Smooth muscle cell (in vitro differentiated cells): Measurements from ENCODE around the gene CERKL. TPM values are rescaled to one million over a fixed set of nuclear protein-coding genes. Genes with fewer than 3 reads are reported as not detected.
A peak's percentile ranks its signal among the peaks of the same experiment; 100 is the strongest.

Source experiments
- DNase-seq: peaks from one replicate; lab custom pipeline; 2025; ENCODE audit not compliant: unreplicated experiment; lab: John Stamatoyannopoulos, UW
- H2AFZ ChIP-seq: fragments of 200-600 bp; sonication (generic); 2 replicates; pipeline ENCODE4 v1.6.0; 2016; ENCODE audit warnings: antibody characterized with exemption, low read depth, mild to moderate bottlenecking
- H3F3A ChIP-seq: fragments of 200-600 bp; sonication (generic); 2 replicates; pipeline ENCODE4 v1.6.0; 2017; ENCODE audit warnings: antibody characterized with exemption, low read depth
- H3K27ac ChIP-seq: fragments of 200-600 bp; sonication (generic); 2 replicates; pipeline ENCODE4 v1.5.1; 2016; ENCODE audit warnings: low read depth, mild to moderate bottlenecking
- H3K27me3 ChIP-seq: fragments of 200-600 bp; sonication (generic); 2 replicates; pipeline ENCODE4 v1.6.1; 2016; ENCODE audit warnings: low read depth, mild to moderate bottlenecking
- H3K36me3 ChIP-seq: fragments of 200-600 bp; sonication (generic); 2 replicates; pipeline ENCODE4 v1.5.1; 2016; ENCODE audit warnings: low read depth
- H3K4me1 ChIP-seq: fragments of 200-600 bp; sonication (generic); 2 replicates; pipeline ENCODE4 v1.5.1; 2016; ENCODE audit warnings: low read depth
- H3K4me2 ChIP-seq: fragments of 200-600 bp; sonication (generic); 2 replicates; pipeline ENCODE4 v1.6.0; 2016; ENCODE audit warnings: mild to moderate bottlenecking
- H3K4me3 ChIP-seq: fragments of 200-600 bp; sonication (generic); 2 replicates; pipeline ENCODE4 v1.5.1; 2016; ENCODE audit warnings: mild to moderate bottlenecking
- H3K79me2 ChIP-seq: fragments of 200-600 bp; sonication (generic); 2 replicates; pipeline ENCODE4 v1.6.0; 2016; ENCODE audit warnings: low read depth, mild to moderate bottlenecking
- H3K9ac ChIP-seq: fragments of 200-600 bp; sonication (generic); 2 replicates; pipeline ENCODE4 v1.6.0; 2016; ENCODE audit warnings: low read depth
- H3K9me3 ChIP-seq: fragments of 200-600 bp; sonication (generic); replicated peaks from 2 replicates; pipeline ENCODE4 v1.5.1; 2016; ENCODE audit warnings: low read depth
- H4K20me1 ChIP-seq: fragments of 200-600 bp; sonication (generic); 2 replicates; pipeline ENCODE4 v1.6.0; 2016; ENCODE audit warnings: low read depth
- WGBS: methylation state at CpG from one replicate; pipeline ENCODE4 v1.1.7; 2016; ENCODE audit warnings: low lambda C conversion rate; 5-methylcytosine and 5-hydroxymethylcytosine counted together
- polyA plus RNA-seq: library from polyadenylated mRNA; unstranded; fragments of >200 nt; fragmentation: Nextera tagmentation; extraction: Ambion mirVana; gene quantifications from 2 replicates; pipeline ENCODE4 v1.2.1, GENCODE V29; 2016
- total RNA-seq: library from RNA; depleted of rRNA; stranded (reverse); fragments of >200 nt; gene quantifications from 2 replicates; pipeline ENCODE4 v1.2.3, GENCODE V29; 2014
- TF ChIP-seq, protein P1 (sequence below): fragments of 200-600 bp; sonication (generic); IDR thresholded peaks from 2 replicates; pipeline ENCODE4 v1.5.1; 2017; ENCODE audit warnings: borderline replicate concordance, mild to moderate bottlenecking, antibody characterized with exemption; ENCODE audit not compliant: insufficient read depth, poor library complexity, severe bottlenecking

The CERKL gene
- total and polyA plus RNA-seq, 2 experiments from 2014 or later, result 1.4 TPM; not detected in 1

DNA sequence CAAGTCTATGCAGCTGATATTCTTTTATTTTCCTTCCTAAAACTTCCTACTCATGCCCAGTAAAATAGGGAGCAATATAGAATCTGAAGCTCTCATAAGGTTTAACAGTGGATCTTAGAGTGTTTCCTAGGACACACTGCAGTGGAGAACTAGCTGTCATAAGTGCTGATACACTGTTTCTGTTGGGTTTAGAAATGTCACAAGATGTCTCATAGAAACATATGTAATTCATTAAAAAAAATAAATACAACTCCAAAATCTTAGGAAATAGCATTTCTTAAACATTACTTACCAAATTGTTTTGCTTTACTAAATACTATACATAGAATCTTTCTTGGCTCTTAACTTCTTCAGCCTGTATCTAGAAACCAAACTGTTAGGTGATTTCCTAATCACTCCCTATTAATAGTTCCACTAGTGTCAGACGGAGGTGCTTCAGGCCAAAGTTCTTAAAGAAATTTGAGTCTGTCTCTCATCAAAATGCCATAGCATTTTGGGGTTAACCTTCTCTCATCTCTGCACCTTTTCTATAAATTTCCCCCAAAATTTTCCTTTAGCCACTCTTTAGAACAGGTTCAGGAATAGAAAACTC, 93.7 kb downstream of the CERKL start:
- no peak overlapping the region for H3K27ac ChIP-seq
- TF ChIP-seq, protein P1, sequence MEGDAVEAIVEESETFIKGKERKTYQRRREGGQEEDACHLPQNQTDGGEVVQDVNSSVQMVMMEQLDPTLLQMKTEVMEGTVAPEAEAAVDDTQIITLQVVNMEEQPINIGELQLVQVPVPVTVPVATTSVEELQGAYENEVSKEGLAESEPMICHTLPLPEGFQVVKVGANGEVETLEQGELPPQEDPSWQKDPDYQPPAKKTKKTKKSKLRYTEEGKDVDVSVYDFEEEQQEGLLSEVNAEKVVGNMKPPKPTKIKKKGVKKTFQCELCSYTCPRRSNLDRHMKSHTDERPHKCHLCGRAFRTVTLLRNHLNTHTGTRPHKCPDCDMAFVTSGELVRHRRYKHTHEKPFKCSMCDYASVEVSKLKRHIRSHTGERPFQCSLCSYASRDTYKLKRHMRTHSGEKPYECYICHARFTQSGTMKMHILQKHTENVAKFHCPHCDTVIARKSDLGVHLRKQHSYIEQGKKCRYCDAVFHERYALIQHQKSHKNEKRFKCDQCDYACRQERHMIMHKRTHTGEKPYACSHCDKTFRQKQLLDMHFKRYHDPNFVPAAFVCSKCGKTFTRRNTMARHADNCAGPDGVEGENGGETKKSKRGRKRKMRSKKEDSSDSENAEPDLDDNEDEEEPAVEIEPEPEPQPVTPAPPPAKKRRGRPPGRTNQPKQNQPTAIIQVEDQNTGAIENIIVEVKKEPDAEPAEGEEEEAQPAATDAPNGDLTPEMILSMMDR, result no peak
- no peak overlapping the region for H3K4me3 ChIP-seq
- H4K20me1 ChIP-seq, result no peaks in the 10 kb centered on the region
- H2AFZ ChIP-seq, result no peak overlapping the region
- no peaks in the 10 kb centered on the region for H3K9me3 ChIP-seq
- DNase-seq, result no peak
- H3K36me3 ChIP-seq, result no peaks in the 10 kb centered on the region
- H3K9ac ChIP-seq, result no peak overlapping the region
- H3F3A ChIP-seq, result no peaks in the 10 kb centered on the region
- H3K79me2 ChIP-seq, result no peaks in the 10 kb centered on the region
- H3K4me2 ChIP-seq, result no peak overlapping the region
- WGBS, result 89% methylated on average over 1 of the region's 1 CpG
- H3K27me3 ChIP-seq, result no peaks in the 10 kb centered on the region
- H3K4me1 ChIP-seq, result no peaks in the 10 kb centered on the region

DNA sequence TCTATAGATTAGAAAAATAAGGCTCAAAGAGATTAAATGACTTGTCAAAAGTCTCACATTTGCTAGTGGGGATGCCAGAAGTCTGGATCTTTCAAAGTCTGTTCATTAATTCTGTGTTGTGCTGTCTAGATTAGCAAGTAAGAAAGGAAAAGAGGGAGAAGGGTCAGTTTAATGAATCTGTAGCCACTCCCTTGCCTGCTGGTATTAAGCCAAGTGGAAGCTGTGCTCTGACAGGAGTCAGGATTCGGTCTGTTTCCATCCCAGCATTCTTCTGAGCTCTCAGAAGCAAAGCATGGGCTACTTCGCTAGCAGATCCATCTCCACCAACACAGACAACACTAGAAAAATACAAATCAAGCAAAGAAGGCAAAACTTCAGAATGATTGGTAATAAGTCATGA, 98.5 kb downstream of the CERKL start:
- H3K4me3 ChIP-seq, result no peak overlapping the region

DNA sequence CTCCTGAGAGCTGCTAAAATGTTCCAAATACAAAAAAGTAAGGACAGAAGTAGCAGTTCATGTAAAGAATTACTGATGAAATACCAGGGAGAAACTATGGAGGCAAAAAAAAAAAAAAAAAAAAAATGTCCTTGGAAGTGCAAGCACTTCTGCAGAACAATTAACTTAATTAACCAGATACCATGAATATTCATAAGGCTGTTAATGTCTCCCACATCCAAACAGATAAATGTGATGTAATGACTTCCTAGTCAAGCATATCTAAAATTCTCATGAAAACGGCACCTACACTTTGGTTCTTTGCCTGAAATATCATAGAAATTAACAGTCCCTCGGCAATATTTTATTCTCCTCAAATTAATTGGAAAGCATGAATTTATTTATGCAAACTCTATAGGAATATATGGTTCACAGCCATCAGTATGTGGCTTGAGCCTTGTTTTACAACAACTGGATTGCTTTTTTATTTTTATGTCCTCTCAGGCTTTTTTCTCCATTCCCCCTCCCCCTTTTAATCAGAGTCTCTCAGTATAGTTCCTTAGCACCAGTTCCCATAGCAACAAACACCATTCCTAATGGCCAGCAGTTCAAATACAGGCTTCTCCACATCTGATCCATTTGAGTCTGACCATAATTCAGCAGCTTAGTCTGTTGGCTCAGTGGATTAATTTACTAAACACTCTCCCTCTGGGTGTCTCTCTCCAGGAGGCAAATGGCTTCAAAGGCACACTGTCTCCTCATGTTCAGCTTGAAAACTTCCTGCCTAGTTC, 102.7 kb downstream of the CERKL start:
- peaks cover 6% of the 10 kb centered on the region for H3F3A ChIP-seq
- H3K4me3 ChIP-seq, result no peak overlapping the region
- H3K36me3 ChIP-seq, result no peaks in the 10 kb centered on the region
- peak overlapping the region; percentile 8 for H2AFZ ChIP-seq
- H3K9me3 ChIP-seq, result no peaks in the 10 kb centered on the region
- no peak for DNase-seq
- 98% methylated on average over 2 of the region's 2 CpGs for WGBS
- no peaks in the 10 kb centered on the region for H4K20me1 ChIP-seq
- no peaks in the 10 kb centered on the region for H3K27me3 ChIP-seq
- H3K4me1 ChIP-seq, result peaks cover 5% of the 10 kb centered on the region
- H3K4me2 ChIP-seq, result no peak overlapping the region
- H3K27ac ChIP-seq, result peak overlapping the region; percentile 42
- no peaks in the 10 kb centered on the region for H3K79me2 ChIP-seq
- TF ChIP-seq, protein P1, result no peak
- H3K9ac ChIP-seq, result no peak overlapping the region

More for the DNA sequence above, 98.5 kb downstream of the CERKL start:
- WGBS, result 95% methylated on average over 2 of the region's 2 CpGs
- DNase-seq, result no peak
- H3K27ac ChIP-seq, result no peak overlapping the region
- H2AFZ ChIP-seq, result no peak overlapping the region
- H3K79me2 ChIP-seq, result no peaks in the 10 kb centered on the region
- no peaks in the 10 kb centered on the region for H3K36me3 ChIP-seq
- no peak overlapping the region for H3K9ac ChIP-seq
- peaks cover 5% of the 10 kb centered on the region for H3K4me1 ChIP-seq
- TF ChIP-seq, protein P1, result no peak
- H3K4me2 ChIP-seq, result no peak overlapping the region
- no peaks in the 10 kb centered on the region for H4K20me1 ChIP-seq
- no peaks in the 10 kb centered on the region for H3K9me3 ChIP-seq
- H3K27me3 ChIP-seq, result no peaks in the 10 kb centered on the region
- peaks cover 3% of the 10 kb centered on the region for H3F3A ChIP-seq
